Prostate gland (tissue), 2 donors: ENCODE data around the gene FOXRED2.

Source experiments
- CTCF ChIP-seq, 4 experiments: fragments of 200-600 bp in 2 of 4; fragments of 450-650 bp in 2 of 4; sonication (generic) in 2 of 4; IDR thresholded peaks; 1 replicate in 3 of 4; 2 replicates in 1 of 4; pipeline ENCODE4 v1.5.1; 2016 to 2019; ENCODE audit warnings: antibody characterized with exemption in 4 of 4, mild to moderate bottlenecking in 2 of 4, moderate library complexity in 2 of 4
- POLR2AphosphoS5 ChIP-seq: sonication (generic); formaldehyde crosslinking; IDR thresholded peaks from one replicate; pipeline ENCODE4 v1.6.1; 2017; ENCODE audit warnings: antibody characterized with exemption

DNA sequence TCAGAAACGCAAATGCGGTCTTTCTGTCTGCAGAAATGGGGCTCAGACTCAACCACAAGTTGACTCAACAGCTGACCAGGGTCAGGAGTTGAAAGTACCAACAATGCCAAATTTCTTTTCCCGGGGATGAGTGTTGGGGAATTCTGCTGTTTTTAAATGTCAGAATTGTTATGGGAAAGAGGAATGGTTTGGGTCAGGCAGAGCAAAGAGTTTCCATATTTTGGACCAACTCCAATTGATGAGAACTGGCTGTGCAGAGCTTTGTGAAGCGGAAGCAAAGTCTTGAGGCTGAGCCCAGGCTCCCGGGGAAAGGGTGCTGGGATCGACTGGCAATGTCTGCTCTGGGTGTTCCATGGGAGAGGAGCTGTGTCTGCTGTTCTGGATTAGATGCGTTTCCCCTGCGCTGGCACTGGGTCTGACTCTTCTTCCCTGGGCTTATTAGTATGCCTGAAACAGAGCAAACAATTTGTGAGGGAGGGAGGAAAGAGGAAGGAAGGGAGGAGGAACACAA lies 61.6 kb downstream of the FOXRED2 start:
- TF ChIP-seq POLR2AphosphoS5, result peak; percentile 61
- no peak for TF ChIP-seq CTCF (IDR thresholded peaks at IDR 0.05)
